ENCODE data around the gene HTRA2. TPM values are rescaled to one million over a fixed set of nuclear protein-coding genes. Genes with fewer than 3 reads are reported as not detected.

Gene HTRA2
- total RNA-seq, 2 donors from 2014 or later, result 75.6 to 81.2 TPM

DNA sequence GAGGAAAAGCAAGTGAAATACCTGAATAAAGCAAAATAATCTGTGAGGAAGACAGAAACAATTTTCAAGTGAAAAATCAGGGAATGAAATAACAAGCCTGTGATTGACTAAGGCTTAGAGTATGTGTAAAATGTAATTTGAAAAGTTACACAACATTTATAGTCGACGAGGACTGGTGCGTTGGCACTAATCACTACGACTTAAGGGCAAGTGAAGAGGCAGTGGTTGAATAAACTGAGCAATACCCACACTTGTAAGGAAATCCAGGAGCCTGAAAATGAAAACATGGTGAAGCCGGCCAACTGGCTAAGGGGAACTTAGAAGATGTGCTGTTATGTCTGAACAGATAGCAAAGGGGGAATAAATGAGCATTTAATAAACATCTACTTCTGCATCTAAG lies 38.1 kb downstream of the HTRA2 start:
- H3K27me3 Mint-ChIP-seq, result peaks cover 15% of the 10 kb centered on the region
- H3K9me3 Mint-ChIP-seq, result no peaks in the 10 kb centered on the region
- H3K4me1 Mint-ChIP-seq, result peaks cover 10% of the 10 kb centered on the region
- no peak overlapping the region for H3K4me3 Mint-ChIP-seq
- no peak for ATAC-seq (replicated peaks)
- H3K27ac Mint-ChIP-seq, result no peak overlapping the region
- H3K36me3 Mint-ChIP-seq (ENCODE audit: low read depth), result no peaks in the 10 kb centered on the region

DNA sequence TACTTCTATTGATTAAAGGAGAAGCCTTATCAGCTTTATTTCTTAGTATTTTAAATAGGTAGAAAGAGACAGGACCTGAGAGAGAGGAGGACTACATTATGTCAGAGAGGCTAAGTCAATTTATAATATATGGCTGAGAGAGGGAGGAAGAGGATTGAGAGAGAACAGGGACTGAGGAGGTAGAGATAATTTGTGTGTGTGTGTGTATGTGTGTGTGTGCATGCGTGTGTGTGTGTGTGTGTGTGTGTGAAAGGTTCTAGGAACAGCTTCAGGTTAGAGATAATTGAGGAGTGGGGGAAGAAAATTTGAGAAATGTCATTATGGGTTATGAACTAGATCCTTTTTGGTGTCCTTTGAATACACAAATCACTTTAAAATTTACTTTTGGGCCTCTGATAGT lies 40.0 kb downstream of the HTRA2 start:
- H3K4me1 Mint-ChIP-seq, result peaks cover 22% of the 10 kb centered on the region
- no peak overlapping the region for H3K4me3 Mint-ChIP-seq

DNA sequence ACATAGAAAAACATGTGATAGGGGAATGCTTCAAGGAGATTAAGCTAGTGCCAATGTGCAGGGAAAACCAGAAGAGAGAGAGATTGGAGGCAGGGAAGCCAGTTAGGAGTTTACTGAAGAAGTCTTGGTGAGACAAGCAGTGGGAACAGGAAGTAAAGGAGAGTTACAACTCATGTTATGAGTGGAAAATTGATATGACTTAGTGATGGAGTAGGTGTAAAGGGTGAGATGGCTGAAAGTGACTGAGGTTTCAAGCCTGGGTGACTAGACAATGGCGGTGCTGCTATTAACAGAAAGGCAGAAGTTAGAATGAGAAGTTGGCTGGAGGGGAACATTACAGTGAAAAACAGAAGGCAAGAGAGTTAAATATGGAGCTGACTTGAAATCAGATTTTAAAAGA lies 41.3 kb downstream of the HTRA2 start:
- Mint-ChIP-seq H3K27me3 (peaks cover 7% of the 10 kb centered on the region), H3K4me1 (peaks cover 22% of the 10 kb centered on the region), H3K36me3 (ENCODE audit: low read depth) (no peaks in the 10 kb centered on the region), H3K27ac (no peak overlapping the region), H3K4me3 (no peak overlapping the region), H3K9me3 (no peaks in the 10 kb centered on the region)
- peak; percentile 90 for ATAC-seq (replicated peaks)

More for the DNA sequence above, 40.0 kb downstream of the HTRA2 start:
- no peak for ATAC-seq (replicated peaks)
- Mint-ChIP-seq H3K27me3 (peaks cover 10% of the 10 kb centered on the region), H3K27ac (no peak overlapping the region), H3K36me3 (ENCODE audit: low read depth) (no peaks in the 10 kb centered on the region), H3K9me3 (no peaks in the 10 kb centered on the region)

DNA sequence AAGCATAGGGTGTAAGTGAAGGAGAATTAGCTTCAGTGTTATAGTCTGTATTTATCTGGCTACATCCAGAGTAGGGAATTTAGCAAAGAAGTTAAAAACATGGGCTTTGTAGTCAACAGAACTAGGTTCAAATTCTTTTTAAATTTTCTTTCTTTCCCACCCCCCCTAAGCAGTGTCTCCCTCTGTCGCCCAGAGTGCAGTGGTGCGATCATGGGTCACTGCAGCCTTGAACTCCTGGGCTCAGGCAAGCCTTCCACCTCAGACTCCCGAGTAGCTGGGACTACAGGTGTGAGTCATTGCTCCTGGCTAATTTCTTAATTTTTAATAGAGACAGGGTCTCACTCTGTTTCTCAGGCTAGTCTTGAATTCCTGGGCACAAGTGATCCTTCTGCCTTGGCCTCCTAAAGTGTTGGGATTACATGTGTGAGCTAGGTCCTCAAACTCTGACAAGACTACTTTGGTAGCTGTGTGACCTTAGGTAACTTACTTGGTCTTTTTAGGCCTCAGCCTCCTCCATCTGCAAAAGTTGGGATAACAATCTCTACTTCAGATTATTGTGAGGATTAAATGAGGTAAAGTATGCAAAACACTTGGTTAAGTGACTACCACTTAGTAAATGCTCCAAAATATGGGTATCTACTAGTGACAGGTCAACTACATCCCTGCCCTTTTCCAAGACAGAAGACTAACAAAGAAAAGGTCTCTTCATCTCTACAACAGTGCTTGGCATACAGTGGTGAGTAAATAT lies 42.6 kb downstream of the HTRA2 start:
- no peaks in the 10 kb centered on the region for H3K36me3 Mint-ChIP-seq (ENCODE audit: low read depth)
- H3K9me3 Mint-ChIP-seq, result no peaks in the 10 kb centered on the region
- H3K4me3 Mint-ChIP-seq, result no peak overlapping the region
- no peak overlapping the region for H3K27ac Mint-ChIP-seq
- peaks cover 10% of the 10 kb centered on the region for H3K27me3 Mint-ChIP-seq
- ATAC-seq (replicated peaks), result no peak
- peaks cover 17% of the 10 kb centered on the region for H3K4me1 Mint-ChIP-seq

DNA sequence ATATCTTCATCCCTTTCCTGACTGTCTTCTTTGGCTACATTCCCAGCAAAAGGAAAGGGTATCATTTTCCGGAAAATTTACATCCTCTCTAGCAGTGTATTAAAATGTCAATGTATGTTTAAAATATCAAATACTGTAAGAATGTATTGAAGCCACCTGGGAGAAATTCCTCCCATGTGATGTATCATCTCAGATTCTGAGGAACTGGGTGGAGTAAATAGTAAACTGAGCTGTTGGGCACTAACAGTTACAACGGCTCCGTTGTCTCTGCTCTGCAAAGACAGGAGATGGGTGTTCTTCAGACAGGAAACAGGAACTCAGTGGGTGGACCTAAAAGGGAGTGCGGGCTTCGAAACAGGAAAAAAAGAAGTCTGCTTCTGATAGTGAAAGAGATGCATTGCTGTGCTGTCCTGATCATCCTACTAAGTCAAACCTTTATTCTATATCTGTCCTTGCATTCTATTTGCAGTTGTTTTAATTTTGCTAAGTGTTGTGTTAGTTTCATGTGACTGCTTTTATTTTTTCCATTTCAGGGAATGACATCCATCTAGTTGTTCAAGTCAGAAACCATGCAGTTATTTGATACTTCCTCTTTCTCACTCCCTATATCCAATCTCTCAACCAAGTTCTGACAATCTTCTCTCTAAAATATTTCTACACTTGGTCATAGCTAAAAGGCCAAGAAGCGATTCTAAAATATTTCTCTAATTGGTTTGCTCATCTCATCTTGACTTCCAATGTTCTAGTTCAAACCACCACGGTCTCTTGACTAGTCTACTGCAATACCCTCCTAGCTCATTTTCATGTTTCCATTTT lies 44.2 kb downstream of the HTRA2 start:
- no peaks in the 10 kb centered on the region for H3K9me3 Mint-ChIP-seq
- H3K4me1 Mint-ChIP-seq, result peaks cover 20% of the 10 kb centered on the region
- peak overlapping the region; percentile 71 for H3K4me3 Mint-ChIP-seq

DNA sequence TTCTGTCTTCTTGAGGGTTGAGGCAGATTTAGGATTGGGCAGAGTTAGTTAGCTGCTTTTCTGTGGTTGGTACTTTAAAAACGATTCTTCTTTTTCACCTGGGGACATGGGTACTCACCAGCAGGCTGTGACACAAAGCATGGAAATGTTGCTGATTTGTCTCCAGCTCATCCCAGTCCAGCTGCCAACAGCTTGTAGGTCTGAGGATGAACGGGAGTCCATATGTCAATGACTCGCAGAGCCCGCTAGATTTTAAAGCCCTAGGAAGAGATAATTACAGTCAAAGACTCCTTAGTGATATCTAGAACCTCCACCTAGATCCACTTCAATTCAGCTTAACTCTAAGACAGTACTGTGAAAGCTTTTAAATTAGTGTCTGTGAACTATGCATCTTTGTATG lies 45.6 kb downstream of the HTRA2 start:
- H3K4me1 Mint-ChIP-seq, result peaks cover 20% of the 10 kb centered on the region
- no peaks in the 10 kb centered on the region for H3K9me3 Mint-ChIP-seq
- H3K36me3 Mint-ChIP-seq (ENCODE audit: low read depth), result no peaks in the 10 kb centered on the region
- no peak overlapping the region for H3K4me3 Mint-ChIP-seq
- no peak overlapping the region for H3K27ac Mint-ChIP-seq
- H3K27me3 Mint-ChIP-seq, result peaks cover 6% of the 10 kb centered on the region
- ATAC-seq (replicated peaks), result no peak

More for the DNA sequence above, 44.2 kb downstream of the HTRA2 start:
- ATAC-seq (replicated peaks), result peak; percentile 63
- peaks cover 3% of the 10 kb centered on the region for H3K27me3 Mint-ChIP-seq
- H3K27ac Mint-ChIP-seq, result peak overlapping the region; percentile 80
- H3K36me3 Mint-ChIP-seq (ENCODE audit: low read depth), result no peaks in the 10 kb centered on the region

DNA sequence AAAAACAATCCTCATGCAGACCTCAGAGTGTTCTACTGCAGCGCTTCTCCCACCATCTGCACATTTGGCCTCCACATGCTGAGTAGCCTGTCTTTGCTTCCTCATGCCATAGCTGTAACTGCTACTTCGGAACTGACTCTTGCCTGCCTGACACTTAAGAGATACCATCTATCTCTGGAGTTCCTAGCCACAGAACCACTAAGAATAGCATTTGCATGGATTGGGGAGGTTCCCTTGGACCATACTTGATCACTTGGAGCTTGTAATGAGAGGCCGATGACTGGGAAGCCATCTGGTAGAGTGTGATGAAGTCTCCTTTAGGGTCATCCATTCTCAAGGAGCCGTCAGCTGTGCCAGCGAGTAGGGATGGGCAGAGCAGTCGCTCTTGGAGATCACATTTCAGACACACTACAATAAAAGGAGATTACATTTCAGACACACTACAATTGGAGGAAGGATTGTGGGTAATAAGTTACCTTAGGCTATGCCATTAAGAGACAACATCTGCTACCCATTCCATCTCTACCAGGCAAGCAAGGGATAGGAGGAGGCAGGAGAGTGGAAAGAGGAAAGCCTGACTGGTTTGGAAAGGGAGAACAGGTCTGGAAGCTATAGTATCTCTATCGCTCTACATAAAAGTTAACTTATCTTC lies 46.6 kb downstream of the HTRA2 start:
- H3K27ac Mint-ChIP-seq, result no peak overlapping the region
- no peaks in the 10 kb centered on the region for H3K36me3 Mint-ChIP-seq (ENCODE audit: low read depth)
- no peak for ATAC-seq (replicated peaks)
- H3K9me3 Mint-ChIP-seq, result no peaks in the 10 kb centered on the region
- peaks cover 7% of the 10 kb centered on the region for H3K27me3 Mint-ChIP-seq
- H3K4me1 Mint-ChIP-seq, result peaks cover 20% of the 10 kb centered on the region
- H3K4me3 Mint-ChIP-seq, result no peak overlapping the region

DNA sequence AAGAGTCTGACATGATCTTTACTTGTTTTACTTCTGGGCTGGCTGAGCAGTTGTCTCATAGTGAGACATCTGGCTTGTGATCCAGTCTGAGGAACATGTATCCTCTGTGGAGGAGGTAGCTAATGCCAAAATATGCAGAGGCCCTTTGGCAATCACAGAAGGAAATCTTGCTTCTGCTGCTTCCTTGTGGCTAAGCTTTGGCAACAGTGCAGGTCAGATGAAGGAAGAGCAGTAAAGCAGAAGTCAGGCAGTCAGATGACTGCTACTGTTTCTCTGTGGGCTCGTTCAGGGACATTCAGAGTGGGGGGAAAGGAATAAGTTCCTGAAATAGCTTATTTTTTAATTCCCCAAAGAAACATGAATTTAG lies 47.1 kb downstream of the HTRA2 start:
- Mint-ChIP-seq H3K27ac (no peak overlapping the region), H3K4me3 (no peak overlapping the region), H3K36me3 (ENCODE audit: low read depth) (no peaks in the 10 kb centered on the region), H3K27me3 (peaks cover 9% of the 10 kb centered on the region), H3K4me1 (peaks cover 20% of the 10 kb centered on the region), H3K9me3 (no peaks in the 10 kb centered on the region)
- ATAC-seq (replicated peaks), result no peak

DNA sequence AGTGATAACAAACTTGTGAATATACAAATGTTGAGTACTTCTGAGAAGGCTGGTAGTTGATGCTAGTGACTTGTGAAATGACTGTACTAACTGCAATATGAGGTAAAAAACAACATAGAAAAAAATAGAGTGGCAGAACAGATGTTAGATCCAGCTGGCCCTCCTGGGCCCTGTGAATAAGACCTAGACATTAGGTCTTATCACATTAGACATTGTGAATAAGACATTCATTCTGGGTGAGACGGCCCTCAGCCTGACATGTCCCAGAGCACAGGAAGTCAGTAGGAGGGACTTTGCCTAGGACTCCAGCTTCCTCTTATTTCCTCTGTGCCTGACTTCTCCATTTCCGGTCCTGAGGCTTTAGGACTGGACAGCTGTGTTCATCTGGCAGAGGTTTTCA lies 47.7 kb downstream of the HTRA2 start:
- Mint-ChIP-seq H3K36me3 (ENCODE audit: low read depth) (no peaks in the 10 kb centered on the region), H3K4me1 (peaks cover 20% of the 10 kb centered on the region), H3K27ac (peak overlapping the region; percentile 35), H3K9me3 (no peaks in the 10 kb centered on the region), H3K4me3 (peak overlapping the region; percentile 8), H3K27me3 (peaks cover 9% of the 10 kb centered on the region)
- peak; percentile 67 for ATAC-seq (replicated peaks)

DNA sequence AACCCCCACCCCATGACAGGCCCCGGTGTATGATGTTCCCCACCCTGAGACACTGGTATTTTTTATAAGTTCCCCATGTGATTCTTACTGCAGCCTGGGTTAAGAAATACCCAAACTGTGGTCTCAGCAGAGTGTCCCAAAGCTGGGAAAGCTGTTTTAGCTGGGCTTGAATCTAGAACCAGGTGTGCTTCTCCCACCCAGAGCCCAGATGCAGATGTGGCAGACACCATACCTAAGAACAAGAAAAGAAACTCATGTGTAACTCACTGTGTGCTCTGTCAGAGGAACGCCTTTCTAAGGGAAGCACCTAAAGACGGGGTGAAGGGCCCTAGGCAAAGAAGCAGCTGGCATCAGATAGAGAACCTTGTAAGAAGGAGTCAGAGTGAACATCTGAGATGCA lies 48.7 kb downstream of the HTRA2 start:
- Mint-ChIP-seq H3K9me3 (no peaks in the 10 kb centered on the region), H3K4me1 (peaks cover 20% of the 10 kb centered on the region), H3K4me3 (no peak overlapping the region), H3K27ac (no peak overlapping the region), H3K36me3 (ENCODE audit: low read depth) (no peaks in the 10 kb centered on the region), H3K27me3 (peaks cover 9% of the 10 kb centered on the region)
- peak; percentile 28 for ATAC-seq (replicated peaks)

DNA sequence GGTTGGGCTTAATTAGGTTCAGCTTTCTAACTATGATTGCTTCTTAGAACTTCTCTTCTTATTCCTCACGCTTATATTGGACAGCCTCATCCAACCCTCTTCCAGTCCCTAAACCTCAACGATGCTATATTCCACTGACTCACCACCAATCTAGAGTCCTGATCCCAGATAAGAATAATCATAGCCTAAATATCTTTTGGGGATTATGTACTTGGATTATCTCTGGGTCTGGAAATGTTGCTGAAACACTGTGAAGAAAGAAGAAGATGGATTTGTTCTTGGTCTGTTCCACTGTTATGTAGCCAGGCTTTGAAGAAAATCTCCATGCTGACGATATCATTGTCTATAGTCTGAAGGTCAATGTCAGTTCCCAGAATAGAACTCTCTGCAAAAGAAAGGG lies 51.7 kb downstream of the HTRA2 start:
- Mint-ChIP-seq H3K27me3 (peaks cover 8% of the 10 kb centered on the region), H3K4me1 (peaks cover 16% of the 10 kb centered on the region), H3K9me3 (no peaks in the 10 kb centered on the region), H3K4me3 (no peak overlapping the region), H3K27ac (no peak overlapping the region), H3K36me3 (ENCODE audit: low read depth) (no peaks in the 10 kb centered on the region)
- no peak for ATAC-seq (replicated peaks)

DNA sequence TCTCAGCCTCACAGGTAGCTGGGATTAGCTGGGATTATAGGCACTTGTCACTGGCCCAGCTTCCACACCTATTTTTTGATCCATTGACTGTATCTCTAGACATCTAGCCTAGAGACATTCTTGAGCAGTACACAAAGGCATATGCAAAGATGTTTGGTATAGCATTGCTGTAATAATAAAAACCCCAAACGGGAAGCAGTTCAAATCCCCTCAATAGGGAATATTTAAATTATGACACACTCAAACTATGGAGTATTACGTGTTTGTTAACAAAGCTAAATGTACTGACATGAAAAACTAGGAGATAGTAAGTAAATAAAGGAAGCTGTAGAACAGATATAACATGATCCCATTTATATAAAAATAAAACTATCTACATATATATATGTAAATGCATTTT lies 52.5 kb downstream of the HTRA2 start:
- ATAC-seq (replicated peaks), result no peak
- Mint-ChIP-seq H3K4me3 (no peak overlapping the region), H3K27me3 (peaks cover 6% of the 10 kb centered on the region), H3K36me3 (ENCODE audit: low read depth) (no peaks in the 10 kb centered on the region), H3K4me1 (peaks cover 15% of the 10 kb centered on the region), H3K9me3 (no peaks in the 10 kb centered on the region), H3K27ac (no peak overlapping the region)

Measured in activated T-helper 17 cell treated with anti-CD3 and anti-CD28 coated beads, Interleukin-2, amount 50 U/mL, for 72 hours (primary cell).